ENCODE data around the gene PLPP4. TPM values are rescaled to one million over a fixed set of nuclear protein-coding genes. Genes with fewer than 3 reads are reported as not detected.

Gene PLPP4
- total and polyA plus RNA-seq, 2 donors (not counting 3 experiments of a cell fraction or from before 2014, with no cell fraction given), result 15.5 to 36.4 TPM

DNA sequence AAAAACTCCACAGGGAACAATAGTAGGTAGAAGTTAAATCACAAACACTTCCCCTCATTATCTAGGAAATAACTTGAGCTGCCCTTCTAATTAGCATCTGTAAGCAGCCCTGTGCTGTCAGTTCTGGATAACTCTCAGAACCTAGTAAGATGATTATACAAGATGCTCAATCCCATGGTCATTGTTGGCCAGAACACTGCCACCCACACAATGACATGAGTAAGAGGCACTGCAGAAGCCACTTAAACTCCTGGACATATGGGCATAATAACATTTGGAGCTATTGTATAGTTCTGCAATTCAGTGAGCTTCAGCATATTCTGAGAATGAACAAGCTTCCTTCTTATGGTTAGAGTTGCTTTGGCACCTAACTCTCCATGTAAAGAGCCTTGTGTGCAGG is 153.8 kb downstream of the PLPP4 start:
- Histone ChIP-seq H3K27ac (ENCODE audit: insufficient read depth, low read depth, low read length) (no peak overlapping the region), H3K36me3 (ENCODE audit: control insufficient read depth in 2 of 2, extremely low read depth in 1 of 2, insufficient read depth in 2 of 2, low read length in 2 of 2) (no peaks in the 10 kb centered on the region), H3K9me3 (replicated peaks; ENCODE audit: control insufficient read depth, insufficient read depth, low read length) (peaks cover 2% of the 10 kb centered on the region), H2AFZ (ENCODE audit: low read depth, low read length) (no peak overlapping the region), H3K4me1 (ENCODE audit: control insufficient read depth, extremely low read depth, insufficient read depth, low read length) (peaks cover 45% of the 10 kb centered on the region), H3K9me1 (replicated peaks; ENCODE audit: control insufficient read depth, extremely low read depth, insufficient read depth, low read length) (no peaks in the 10 kb centered on the region), H3K9ac (replicated peaks; ENCODE audit: extremely low read depth, insufficient read depth, low read length) (no peak overlapping the region), H3K4me3 (replicated peaks in 1 of 3; ENCODE audit: insufficient read depth in 1 of 3, low read depth in 1 of 3, low read length in 3 of 3) (no peak overlapping the region), H3K27me3 (ENCODE audit: control insufficient read depth in 2 of 2, insufficient read depth in 2 of 2, low read length in 2 of 2) (no peaks in the 10 kb centered on the region), H3K79me2 (ENCODE audit: control insufficient read depth, insufficient read depth, low read length) (no peaks in the 10 kb centered on the region), H3K4me2 (ENCODE audit: insufficient read depth, low read length) (no peak overlapping the region), H4K20me1 (replicated peaks; ENCODE audit: control insufficient read depth, extremely low read depth, insufficient read depth, low read length) (no peaks in the 10 kb centered on the region)
- TF ChIP-seq EZH2 (IDR thresholded peaks at IDR 0.05; ENCODE audit: borderline replicate concordance, low read depth, low read length, severe bottlenecking) (no peak), POLR2AphosphoS5 (IDR thresholded peaks at IDR 0.05; ENCODE audit: insufficient read depth, low read depth, low read length) (no peak), JUN (IDR thresholded peaks at IDR 0.05; ENCODE audit: borderline replicate concordance, insufficient read depth, insufficient read length, low read depth) (no peak), POLR2A (IDR thresholded peaks at IDR 0.05; ENCODE audit: low read depth, low read length) (no peak), MYC (IDR thresholded peaks at IDR 0.05; ENCODE audit: low read depth, low read length) (no peak), GATA2 (IDR thresholded peaks at IDR 0.05; ENCODE audit: insufficient read depth, insufficient read length, low read depth, low read length) (no peak), FOS (IDR thresholded peaks at IDR 0.05; ENCODE audit: borderline replicate concordance, insufficient read depth, low read length) (no peak)
- TF ChIP-seq, protein P1, sequence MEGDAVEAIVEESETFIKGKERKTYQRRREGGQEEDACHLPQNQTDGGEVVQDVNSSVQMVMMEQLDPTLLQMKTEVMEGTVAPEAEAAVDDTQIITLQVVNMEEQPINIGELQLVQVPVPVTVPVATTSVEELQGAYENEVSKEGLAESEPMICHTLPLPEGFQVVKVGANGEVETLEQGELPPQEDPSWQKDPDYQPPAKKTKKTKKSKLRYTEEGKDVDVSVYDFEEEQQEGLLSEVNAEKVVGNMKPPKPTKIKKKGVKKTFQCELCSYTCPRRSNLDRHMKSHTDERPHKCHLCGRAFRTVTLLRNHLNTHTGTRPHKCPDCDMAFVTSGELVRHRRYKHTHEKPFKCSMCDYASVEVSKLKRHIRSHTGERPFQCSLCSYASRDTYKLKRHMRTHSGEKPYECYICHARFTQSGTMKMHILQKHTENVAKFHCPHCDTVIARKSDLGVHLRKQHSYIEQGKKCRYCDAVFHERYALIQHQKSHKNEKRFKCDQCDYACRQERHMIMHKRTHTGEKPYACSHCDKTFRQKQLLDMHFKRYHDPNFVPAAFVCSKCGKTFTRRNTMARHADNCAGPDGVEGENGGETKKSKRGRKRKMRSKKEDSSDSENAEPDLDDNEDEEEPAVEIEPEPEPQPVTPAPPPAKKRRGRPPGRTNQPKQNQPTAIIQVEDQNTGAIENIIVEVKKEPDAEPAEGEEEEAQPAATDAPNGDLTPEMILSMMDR (IDR thresholded peaks at IDR 0.05; ENCODE audit: extremely low read depth in 1 of 2, insufficient read depth in 1 of 2, low read depth in 1 of 2, low read length in 2 of 2), result no peak
- TF ChIP-seq, protein P2, sequence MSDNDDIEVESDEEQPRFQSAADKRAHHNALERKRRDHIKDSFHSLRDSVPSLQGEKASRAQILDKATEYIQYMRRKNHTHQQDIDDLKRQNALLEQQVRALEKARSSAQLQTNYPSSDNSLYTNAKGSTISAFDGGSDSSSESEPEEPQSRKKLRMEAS (IDR thresholded peaks at IDR 0.05; ENCODE audit: insufficient read depth, insufficient read length), result no peak
- POLR2A ChIA-PET, result no interaction called here
- no peak for DNase-seq (ENCODE audit: low read depth, low spot score)
- CTCF ChIA-PET, result interaction anchor here (0.7 to 3.0 kb wide), 4 partner anchors 10 to 187 kb away, joined by 3 to 15 read pairs (median 4); no protein-coding TSS in a partner anchor
- intact Hi-C loops (cut with micrococcal nuclease), result loop anchor here (5.0 kb wide), 1 partner anchor 72 kb away; no protein-coding TSS in a partner anchor
- FAIRE-seq, result peak; percentile 4
- no TSS peak for BruUV-seq (replicated peaks)
- dilution Hi-C loops (cut with MboI; ENCODE audit: extremely low pct_ligation_motif_present, low sequenced_read_pairs), result no loop called here
